T-helper 1 cell treated with Interleukin-12 subunit alpha and Interleukin-12 subunit beta and Interleukin-4 antibody, amounts not matched to agents 30 ng/mL and 1 ng/mL, for 36 hours (primary cell): ENCODE results near the gene CHERP. TPM values are rescaled to one million over a fixed set of nuclear protein-coding genes. Genes with fewer than 3 reads are reported as not detected.
"Not testable (repeated sequence)": the region's sequence is repeated elsewhere in the genome, so short reads cannot be mapped to it uniquely, and the experiment has no call there.

ENCODE experiments used
- intact Hi-C: fragments of 100-400 bp; cut with micrococcal nuclease; formaldehyde crosslinking; loops from one replicate; pipeline ENCODE4 v1.15.1; 2024
- total RNA-seq: library from RNA; stranded (reverse); gene quantifications from 2 replicates; pipeline ENCODE4 v1.2.3, GENCODE V29; 2022

Gene CHERP
- total RNA-seq, 1 donor from 2014 or later = 66.3 TPM

DNA sequence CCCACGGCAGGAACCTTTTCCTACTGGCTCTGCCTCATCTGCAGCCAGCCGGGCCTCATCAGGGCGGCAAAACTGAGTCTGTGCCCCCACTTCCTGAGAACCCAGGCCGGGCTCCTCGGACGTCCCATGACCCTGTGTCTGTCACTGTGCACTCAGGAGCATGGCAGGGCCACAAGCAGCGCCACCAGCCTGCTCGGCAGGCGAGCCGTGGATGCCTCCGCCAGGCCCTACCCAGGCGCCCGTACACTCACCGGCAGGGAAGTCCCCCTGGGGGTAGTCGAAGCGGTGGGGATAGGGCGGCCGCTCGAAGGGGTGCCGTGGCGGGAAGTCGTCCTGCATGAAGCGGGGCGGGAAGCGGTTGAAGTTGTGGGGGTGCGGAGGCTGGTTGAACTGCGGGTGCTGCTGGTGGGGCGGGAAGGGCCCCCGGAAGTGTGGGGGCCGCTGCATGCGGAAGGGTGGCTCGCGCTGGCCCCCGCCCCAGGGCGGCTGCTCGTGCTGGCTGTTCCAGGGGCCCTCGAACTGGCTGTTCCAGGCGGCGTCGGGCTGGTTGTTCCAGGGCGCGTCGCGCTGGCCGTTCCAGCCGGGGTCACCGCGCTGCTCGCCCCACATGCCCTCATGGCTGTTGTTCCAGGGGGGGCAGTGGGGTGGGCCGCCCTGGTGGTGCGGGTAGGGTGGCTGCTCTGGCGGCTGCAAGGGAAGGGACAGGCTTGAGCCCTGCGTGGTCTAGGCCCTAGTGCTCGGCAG lies 17.1 kb downstream of the CHERP start:
- intact Hi-C loops = loop anchor here (5.0 kb wide), 1 partner anchor 47 kb away; the partner anchor contains the start of gene SLC35E1

DNA sequence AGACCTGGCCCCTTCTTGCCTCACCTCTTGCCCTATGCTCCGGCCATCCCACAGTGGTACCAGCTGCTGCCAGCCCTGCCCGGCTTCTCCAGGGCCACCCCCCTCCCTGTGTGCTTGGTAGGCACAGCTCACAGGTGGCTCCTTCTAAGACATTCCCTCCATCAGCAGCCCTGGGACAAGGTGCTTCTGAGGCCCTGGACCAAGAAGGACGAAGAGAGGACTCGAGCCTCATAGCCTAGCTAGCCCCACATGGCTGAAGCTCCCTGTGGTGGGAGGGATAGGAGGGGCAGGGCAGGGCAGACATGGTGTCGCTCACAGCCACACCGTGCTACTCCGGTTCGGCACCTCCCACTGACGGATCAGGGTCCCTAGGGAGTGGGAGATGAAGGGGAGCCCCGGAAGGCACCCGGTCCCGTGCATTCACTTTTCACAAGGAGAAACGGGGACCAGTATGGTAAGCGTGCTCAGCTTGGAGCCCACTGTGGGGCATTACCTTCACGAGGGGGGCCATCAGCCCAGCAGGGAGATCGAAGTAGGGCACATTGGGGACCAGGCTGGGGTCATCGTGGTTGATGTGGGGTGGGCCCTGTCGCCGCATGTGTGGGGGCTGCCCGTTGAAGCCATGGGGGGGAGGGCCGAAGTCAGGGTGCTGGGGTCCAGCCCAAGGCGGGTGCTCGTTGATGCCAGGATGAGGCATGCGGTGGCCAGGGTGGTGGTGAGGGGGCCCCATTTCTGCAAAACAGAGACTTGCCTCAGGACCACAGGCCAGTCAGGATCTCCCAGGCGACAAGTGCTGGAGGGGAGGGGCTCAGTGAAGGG lies 19.5 kb downstream of the CHERP start:
- intact Hi-C loops = no loop called here

- intact Hi-C loops = no loop called here
Observed at GRCh38 chr19:16521715-16522289, 20.4 kb downstream of the CHERP start.

- intact Hi-C loops = no loop called here
Observed at GRCh38 chr19:16520986-16521624, 21.1 kb downstream of the CHERP start.

DNA sequence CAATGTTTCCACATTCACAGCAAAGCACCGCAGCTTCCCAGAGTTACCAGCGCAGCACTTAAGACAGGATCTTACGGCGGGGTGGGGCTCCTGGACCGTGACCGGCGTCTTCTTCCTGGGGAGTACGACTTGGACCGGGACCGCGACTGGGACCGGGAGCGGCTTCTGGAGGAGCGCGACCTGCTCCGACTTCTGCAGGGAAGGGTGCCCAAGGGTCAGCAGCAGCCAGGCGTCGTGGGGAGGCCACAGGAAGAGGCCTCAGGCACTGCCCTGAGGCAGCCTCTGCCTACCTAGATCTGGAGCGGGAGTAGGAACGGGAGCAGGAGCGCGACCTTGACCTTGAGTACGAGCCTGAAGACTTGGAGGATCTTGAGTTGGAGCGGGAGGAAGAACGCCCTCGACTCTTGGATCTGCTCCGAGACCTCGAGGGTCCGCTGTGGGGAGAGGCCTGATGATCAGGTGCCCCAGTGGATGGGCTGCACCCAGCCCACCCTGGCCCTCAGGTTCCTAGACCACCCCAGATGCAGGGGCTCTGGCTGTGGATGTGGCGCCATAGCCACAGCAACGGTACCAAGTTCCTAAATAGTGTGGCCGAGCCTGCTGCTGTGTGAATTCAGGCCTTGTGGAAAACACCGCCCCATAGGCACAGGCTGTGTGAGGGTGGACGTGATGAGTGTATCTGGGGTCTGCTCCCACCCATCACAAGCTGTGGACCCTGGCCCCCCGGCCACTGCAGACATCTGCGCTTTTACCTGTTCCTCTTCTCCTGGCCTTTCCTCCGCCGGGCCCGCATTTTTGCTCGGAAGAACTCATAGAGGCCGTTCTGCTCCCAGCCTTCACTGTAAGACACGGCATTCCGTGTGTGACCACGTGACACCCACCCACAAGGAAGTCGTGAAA lies 21.9 kb downstream of the CHERP start:
- intact Hi-C loops = no loop called here

DNA sequence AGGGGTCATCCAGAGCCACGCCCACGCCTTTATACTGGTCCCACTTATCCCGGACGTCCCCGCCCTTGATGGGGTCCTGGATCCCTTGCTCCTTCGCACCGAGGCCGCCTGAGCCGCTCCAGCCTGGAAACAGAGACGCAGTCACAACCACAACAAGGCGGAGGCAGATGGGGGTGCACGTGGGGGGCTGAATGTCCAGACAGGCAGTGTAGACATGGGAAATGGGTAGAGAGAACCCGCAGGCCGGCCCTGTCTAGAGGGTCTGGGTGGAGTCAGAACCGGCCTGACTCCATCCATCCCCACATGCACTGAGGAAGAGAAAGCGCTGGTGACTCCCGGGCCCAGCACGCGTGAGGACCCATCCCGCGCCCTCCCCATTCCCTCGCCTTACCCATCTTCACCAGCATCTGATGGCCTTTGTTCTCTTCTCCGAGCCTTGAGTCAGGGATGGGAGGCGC lies 23.0 kb downstream of the CHERP start:
- intact Hi-C loops = no loop called here

GRCh38 chr19:16518483-16519229 lies 23.6 kb downstream of the CHERP start:
- intact Hi-C loops = no loop called here

DNA sequence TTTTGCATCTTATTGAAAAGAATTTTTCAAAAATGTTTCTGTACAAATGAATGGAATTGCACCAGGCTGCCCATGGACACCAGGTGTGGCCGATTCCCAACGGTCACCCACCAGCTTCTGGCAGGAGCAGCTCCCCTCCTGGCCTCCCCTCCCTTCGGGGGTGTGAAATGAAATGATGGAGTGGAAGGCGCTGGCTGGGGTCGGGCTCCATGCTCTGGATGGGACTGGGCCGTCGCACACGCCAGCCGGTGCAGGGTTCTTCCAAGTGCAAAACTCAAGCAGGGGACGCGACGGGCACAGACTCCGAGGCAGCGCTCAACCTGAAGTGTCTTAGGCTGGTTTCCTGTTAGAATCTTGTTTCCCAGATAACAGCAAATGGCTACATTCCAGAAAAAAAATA lies 24.2 kb downstream of the CHERP start:
- intact Hi-C loops = no loop called here

GRCh38 chr19:16516923-16517610 lies 25.2 kb downstream of the CHERP start:
- intact Hi-C loops = no loop called here

- intact Hi-C loops = no loop called here
Observed at GRCh38 chr19:16516381-16516780, 25.9 kb downstream of the CHERP start.

GRCh38 chr19:16514383-16515019 lies 27.7 kb downstream of the CHERP start:
- intact Hi-C loops = no loop called here

GRCh38 chr19:16512611-16513010 lies 29.6 kb downstream of the CHERP start:
- intact Hi-C loops = not testable (repeated sequence)

DNA sequence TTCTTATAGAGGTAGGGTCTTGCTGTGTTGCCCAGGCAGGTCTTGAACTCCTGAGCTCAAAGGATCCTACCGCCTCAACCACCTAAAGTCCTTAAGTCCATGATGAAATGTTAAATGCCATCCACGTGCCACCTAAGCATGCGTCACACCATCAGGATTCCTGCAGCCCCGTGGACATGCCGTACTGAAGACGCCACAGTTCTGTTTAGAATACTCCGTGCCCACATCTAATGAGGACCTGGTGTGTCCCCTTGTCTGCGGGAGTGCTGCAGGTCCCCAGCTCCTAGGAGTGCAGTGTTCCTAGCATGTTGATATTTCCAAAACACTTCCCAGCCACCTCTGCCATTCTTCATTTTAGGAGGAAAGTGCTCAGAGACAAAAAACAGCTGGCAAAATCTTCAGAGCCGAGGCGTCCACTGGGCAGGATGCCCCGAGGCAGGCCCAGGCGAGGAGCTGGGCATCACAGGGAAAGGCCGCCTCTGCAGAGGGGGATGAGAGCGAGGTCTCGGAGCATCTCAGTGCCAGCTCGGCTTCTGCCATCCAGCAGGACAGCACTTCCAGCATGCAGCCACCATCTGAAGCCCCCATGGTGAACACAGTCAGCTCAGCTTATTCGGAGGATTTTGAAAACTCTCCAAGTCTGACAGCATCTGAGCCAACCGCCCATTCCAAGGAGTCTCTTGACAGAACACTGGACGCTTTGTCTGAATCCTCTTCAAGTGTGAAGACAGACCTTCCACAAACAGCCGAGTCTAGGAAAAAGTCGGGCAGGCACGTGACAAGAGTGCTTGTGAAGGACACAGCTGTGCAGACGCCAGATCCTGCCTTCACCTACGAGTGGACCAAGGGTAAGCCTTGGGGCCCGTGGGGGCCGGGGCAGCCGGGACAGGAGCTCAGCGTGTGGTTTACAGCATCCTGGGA lies 32.8 kb downstream of the CHERP start:
- intact Hi-C loops = no loop called here

DNA sequence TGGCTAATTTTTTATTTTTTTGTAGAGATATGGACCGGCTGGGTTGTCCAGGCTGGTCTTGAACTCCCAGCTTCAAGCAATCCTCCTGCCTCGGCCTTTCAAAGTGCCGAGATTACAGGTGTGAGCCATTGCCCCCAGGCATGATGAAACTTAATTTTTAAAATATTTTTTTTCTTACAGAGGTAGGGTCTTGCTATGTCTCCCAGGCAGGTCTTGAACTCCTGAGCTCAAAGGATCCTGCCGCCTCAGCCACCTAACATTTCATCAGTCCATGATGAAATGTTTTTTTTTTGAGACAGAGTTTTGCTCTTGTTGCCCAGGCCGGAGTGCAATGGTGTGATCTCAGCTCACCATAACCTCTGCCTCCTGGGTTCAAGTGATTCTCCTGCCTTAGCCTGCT lies 33.7 kb downstream of the CHERP start:
- intact Hi-C loops = no loop called here

GRCh38 chr19:16506961-16507360 lies 35.3 kb downstream of the CHERP start:
- intact Hi-C loops = no loop called here

- intact Hi-C loops = not testable (repeated sequence)
Observed at GRCh38 chr19:16506161-16506560, 36.1 kb downstream of the CHERP start.

DNA sequence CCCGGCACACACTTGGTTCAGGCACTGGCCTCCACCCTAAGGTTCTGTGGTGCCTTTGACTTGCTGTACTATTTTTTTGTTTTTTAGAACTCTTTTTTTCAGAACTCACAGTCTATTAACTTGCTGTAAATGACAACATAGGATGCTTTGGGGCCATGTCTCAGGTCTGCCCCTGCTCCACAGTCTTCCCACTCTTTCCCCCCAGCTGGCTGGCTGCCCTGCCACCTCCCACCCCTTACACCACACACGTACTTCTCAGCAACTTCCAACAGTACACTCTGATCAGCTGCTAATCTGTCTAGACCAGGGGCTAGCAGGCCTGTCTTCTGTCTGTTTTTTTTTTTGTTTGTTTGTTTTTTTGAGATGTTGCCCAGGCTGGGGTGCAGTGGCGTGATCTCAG lies 38.0 kb downstream of the CHERP start:
- intact Hi-C loops = no loop called here

DNA sequence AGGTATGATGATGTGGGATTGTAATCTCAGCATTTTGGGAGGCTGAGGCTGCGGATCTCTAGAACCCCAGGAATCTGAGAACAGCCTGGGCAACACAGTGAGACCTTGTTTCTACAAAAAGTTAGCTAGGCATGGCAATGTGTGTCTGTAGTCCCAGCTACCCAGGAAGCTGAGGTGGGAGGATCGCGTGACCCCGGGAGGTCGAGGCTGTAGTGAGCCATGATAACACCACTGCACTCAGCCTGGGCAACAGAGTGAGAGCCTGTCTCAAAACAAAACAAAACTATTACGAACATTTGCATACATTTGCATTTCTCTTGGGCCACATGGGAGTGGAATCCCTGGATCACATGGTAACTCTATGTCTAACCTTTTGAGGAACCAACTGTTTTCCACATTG lies 44.4 kb downstream of the CHERP start:
- intact Hi-C loops = loop anchor here (10.0 kb wide), 1 partner anchor 907 kb away; the partner anchor contains the start of gene BST2
